IPS-18c (cell line): ENCODE measurements around the gene COL5A2.

Source experiments
- H3K4me3 ChIP-seq: 2 replicates; pipeline ENCODE4 v1.7.0; 2013; ENCODE audit warnings: low read depth, mild to moderate bottlenecking, low read length, moderate library complexity; ENCODE audit not compliant: insufficient read depth
- H3K9me3 ChIP-seq: one replicate; pipeline ENCODE4 v1.6.1; 2013; ENCODE audit warnings: mild to moderate bottlenecking, low read length, moderate library complexity; ENCODE audit not compliant: control insufficient read depth, insufficient read depth

The COL5A2 gene

GRCh38 chr2:189159717-189160116 is 19.8 kb downstream of the COL5A2 start:
- Histone ChIP-seq H3K4me3 (no peak overlapping the region), H3K9me3 (no peaks in the 10 kb centered on the region)

- Histone ChIP-seq H3K4me3 (no peak overlapping the region), H3K9me3 (no peaks in the 10 kb centered on the region)
Observed at GRCh38 chr2:189159273-189159672, 20.3 kb downstream of the COL5A2 start.

- no peaks in the 10 kb centered on the region for H3K9me3 ChIP-seq
- H3K4me3 ChIP-seq, result no peak overlapping the region
Observed at GRCh38 chr2:189157939-189158338, 21.6 kb downstream of the COL5A2 start.

GRCh38 chr2:189157456-189157855 is 22.1 kb downstream of the COL5A2 start:
- H3K4me3 ChIP-seq, result no peak overlapping the region
- H3K9me3 ChIP-seq, result no peaks in the 10 kb centered on the region

- no peaks in the 10 kb centered on the region for H3K9me3 ChIP-seq
- H3K4me3 ChIP-seq, result no peak overlapping the region
Observed at GRCh38 chr2:189155795-189156194, 23.8 kb downstream of the COL5A2 start.

- Histone ChIP-seq H3K9me3 (no peaks in the 10 kb centered on the region), H3K4me3 (no peak overlapping the region)
Observed at GRCh38 chr2:189153619-189154018, 25.9 kb downstream of the COL5A2 start.

GRCh38 chr2:189152483-189152882 is 27.1 kb downstream of the COL5A2 start:
- H3K4me3 ChIP-seq, result no peak overlapping the region
- no peaks in the 10 kb centered on the region for H3K9me3 ChIP-seq

- H3K4me3 ChIP-seq, result no peak overlapping the region
- no peaks in the 10 kb centered on the region for H3K9me3 ChIP-seq
Observed at GRCh38 chr2:189151906-189152305, 27.7 kb downstream of the COL5A2 start.

GRCh38 chr2:189150033-189150432 is 29.5 kb downstream of the COL5A2 start:
- Histone ChIP-seq H3K4me3 (no peak overlapping the region), H3K9me3 (no peaks in the 10 kb centered on the region)

- H3K9me3 ChIP-seq, result no peaks in the 10 kb centered on the region
Observed at GRCh38 chr2:189147989-189148388, 31.6 kb downstream of the COL5A2 start.

GRCh38 chr2:189147361-189147760 is 32.2 kb downstream of the COL5A2 start:
- no peak overlapping the region for H3K4me3 ChIP-seq
- no peaks in the 10 kb centered on the region for H3K9me3 ChIP-seq

More at GRCh38 chr2:189147989-189148388, 31.6 kb downstream of the COL5A2 start:
- no peak overlapping the region for H3K4me3 ChIP-seq

- Histone ChIP-seq H3K9me3 (no peaks in the 10 kb centered on the region), H3K4me3 (no peak overlapping the region)
Observed at GRCh38 chr2:189146553-189146952, 33.0 kb downstream of the COL5A2 start.

GRCh38 chr2:189144700-189145211 is 34.8 kb downstream of the COL5A2 start:
- H3K4me3 ChIP-seq, result no peak overlapping the region
- no peaks in the 10 kb centered on the region for H3K9me3 ChIP-seq

GRCh38 chr2:189143925-189144324 is 35.6 kb downstream of the COL5A2 start:
- no peaks in the 10 kb centered on the region for H3K9me3 ChIP-seq
- H3K4me3 ChIP-seq, result no peak overlapping the region

- Histone ChIP-seq H3K9me3 (no peaks in the 10 kb centered on the region), H3K4me3 (no peak overlapping the region)
Observed at GRCh38 chr2:189142893-189143759, 36.4 kb downstream of the COL5A2 start.

- Histone ChIP-seq H3K4me3 (no peak overlapping the region), H3K9me3 (no peaks in the 10 kb centered on the region)
Observed at GRCh38 chr2:189138800-189139199, 40.8 kb downstream of the COL5A2 start.

- Histone ChIP-seq H3K9me3 (no peaks in the 10 kb centered on the region), H3K4me3 (no peak overlapping the region)
Observed at GRCh38 chr2:189137519-189137918, 42.0 kb downstream of the COL5A2 start.

- Histone ChIP-seq H3K9me3 (no peaks in the 10 kb centered on the region), H3K4me3 (no peak overlapping the region)
Observed at GRCh38 chr2:189134485-189134884, 45.1 kb downstream of the COL5A2 start.
